Kidney epithelial cell (primary cell): ENCODE data around the gene CFAP65. TPM values are rescaled to one million over a fixed set of nuclear protein-coding genes. Genes with fewer than 3 reads are reported as not detected.

ENCODE experiments used
- DNase-seq: peaks from one replicate; pipeline ENCODE4 v3.0.0-alpha.2; 2010; ENCODE audit warnings: low read depth
- H3K27me3 ChIP-seq: 2 replicates; pipeline ENCODE4 v1.6.0; 2011; ENCODE audit warnings: low read length; ENCODE audit not compliant: control insufficient read depth, insufficient read depth
- H3K36me3 ChIP-seq: 2 replicates; pipeline ENCODE4 v1.5.1; 2011; ENCODE audit warnings: low read length; ENCODE audit not compliant: control insufficient read depth, insufficient read depth
- H3K4me3 ChIP-seq: 2 replicates; pipeline ENCODE4 v1.5.1; 2011; ENCODE audit warnings: low read depth, mild to moderate bottlenecking, control low read depth, low read length
- total RNA-seq: library from RNA; depleted of rRNA; stranded (reverse); fragments of >200 nt; gene quantifications from 2 replicates; pipeline ENCODE4 v1.2.3, GENCODE V29; 2015
- TF ChIP-seq, protein P1 (sequence below): IDR thresholded peaks from 2 replicates; pipeline ENCODE4 v1.5.1; 2011; ENCODE audit warnings: mild to moderate bottlenecking, moderate library complexity, low read length, control low read depth, inconsistent platforms; ENCODE audit not compliant: insufficient read depth, poor library complexity, severe bottlenecking

The CFAP65 gene
- total RNA-seq, 1 donor from 2014 or later: not detected

DNA sequence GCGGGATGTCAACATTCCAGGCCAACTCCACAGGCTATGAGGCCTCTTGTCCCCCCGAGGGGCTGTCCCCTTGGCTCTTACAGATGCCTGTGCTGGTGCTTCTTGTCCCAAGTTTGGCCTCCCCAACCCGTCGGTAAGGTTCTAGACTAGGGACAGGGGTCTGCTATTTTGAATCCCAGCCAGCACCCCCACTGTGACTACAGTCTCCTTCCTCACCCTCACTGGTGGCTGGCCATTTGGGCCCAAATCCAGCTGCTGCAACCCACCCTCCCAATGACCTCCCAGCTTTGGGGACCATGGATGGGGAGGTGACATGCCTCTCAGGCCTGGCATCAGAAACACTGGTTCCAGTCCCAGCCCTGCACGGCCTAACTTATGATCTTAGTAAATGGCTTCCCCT, 18.7 kb downstream of the CFAP65 start:
- H3K27me3 ChIP-seq: peaks cover 37% of the 10 kb centered on the region
- TF ChIP-seq, protein P1, sequence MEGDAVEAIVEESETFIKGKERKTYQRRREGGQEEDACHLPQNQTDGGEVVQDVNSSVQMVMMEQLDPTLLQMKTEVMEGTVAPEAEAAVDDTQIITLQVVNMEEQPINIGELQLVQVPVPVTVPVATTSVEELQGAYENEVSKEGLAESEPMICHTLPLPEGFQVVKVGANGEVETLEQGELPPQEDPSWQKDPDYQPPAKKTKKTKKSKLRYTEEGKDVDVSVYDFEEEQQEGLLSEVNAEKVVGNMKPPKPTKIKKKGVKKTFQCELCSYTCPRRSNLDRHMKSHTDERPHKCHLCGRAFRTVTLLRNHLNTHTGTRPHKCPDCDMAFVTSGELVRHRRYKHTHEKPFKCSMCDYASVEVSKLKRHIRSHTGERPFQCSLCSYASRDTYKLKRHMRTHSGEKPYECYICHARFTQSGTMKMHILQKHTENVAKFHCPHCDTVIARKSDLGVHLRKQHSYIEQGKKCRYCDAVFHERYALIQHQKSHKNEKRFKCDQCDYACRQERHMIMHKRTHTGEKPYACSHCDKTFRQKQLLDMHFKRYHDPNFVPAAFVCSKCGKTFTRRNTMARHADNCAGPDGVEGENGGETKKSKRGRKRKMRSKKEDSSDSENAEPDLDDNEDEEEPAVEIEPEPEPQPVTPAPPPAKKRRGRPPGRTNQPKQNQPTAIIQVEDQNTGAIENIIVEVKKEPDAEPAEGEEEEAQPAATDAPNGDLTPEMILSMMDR: no peak
- no peak for DNase-seq
- H3K4me3 ChIP-seq: no peak overlapping the region
- H3K36me3 ChIP-seq: no peaks in the 10 kb centered on the region

DNA sequence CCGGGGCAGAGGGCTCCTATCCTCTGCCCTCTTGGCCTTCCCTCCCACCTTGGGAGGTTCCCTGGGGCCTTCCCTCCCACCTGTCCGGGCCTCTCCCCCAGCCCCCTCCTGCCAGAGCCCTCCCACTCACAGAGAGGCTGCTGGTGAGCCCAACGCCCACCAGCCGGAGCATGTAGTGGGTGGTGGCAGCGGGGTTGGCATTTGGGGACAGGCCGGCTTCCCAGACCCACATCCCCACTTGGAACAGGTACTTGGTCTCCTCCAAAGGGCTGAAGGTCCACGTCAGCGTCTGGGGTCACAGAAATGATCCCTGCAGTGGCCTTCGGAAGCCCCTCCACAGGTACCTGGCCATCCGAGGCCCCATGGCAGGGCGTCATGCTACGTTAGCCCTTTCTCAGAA, 19.3 kb downstream of the CFAP65 start:
- no peak overlapping the region for H3K4me3 ChIP-seq
- DNase-seq: no peak
- H3K27me3 ChIP-seq: peaks cover 40% of the 10 kb centered on the region
- TF ChIP-seq, protein P1: no peak
- H3K36me3 ChIP-seq: no peaks in the 10 kb centered on the region

DNA sequence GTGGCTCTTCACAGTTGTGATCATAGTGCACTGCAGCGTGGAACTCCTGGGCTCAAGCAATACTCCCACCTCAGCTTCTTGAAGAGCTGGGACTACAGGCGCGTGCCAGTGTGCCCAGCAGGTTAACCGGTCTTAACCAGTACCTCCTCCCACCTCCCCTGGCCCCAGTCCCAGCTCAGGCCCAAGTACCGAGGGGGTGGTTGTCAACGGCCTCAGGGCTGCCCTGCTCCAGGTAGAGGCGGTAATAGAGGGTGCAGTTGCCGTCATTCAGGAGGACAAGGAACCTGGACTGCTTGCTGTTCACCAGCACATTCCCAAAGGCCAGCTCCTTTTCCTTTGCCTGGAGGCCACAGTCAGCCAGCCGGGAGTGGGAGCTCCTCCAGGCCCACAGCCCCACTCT, 19.7 kb downstream of the CFAP65 start:
- no peak for DNase-seq
- TF ChIP-seq, protein P1: no peak
- Histone ChIP-seq H3K36me3 (no peaks in the 10 kb centered on the region), H3K27me3 (peaks cover 40% of the 10 kb centered on the region), H3K4me3 (no peak overlapping the region)

DNA sequence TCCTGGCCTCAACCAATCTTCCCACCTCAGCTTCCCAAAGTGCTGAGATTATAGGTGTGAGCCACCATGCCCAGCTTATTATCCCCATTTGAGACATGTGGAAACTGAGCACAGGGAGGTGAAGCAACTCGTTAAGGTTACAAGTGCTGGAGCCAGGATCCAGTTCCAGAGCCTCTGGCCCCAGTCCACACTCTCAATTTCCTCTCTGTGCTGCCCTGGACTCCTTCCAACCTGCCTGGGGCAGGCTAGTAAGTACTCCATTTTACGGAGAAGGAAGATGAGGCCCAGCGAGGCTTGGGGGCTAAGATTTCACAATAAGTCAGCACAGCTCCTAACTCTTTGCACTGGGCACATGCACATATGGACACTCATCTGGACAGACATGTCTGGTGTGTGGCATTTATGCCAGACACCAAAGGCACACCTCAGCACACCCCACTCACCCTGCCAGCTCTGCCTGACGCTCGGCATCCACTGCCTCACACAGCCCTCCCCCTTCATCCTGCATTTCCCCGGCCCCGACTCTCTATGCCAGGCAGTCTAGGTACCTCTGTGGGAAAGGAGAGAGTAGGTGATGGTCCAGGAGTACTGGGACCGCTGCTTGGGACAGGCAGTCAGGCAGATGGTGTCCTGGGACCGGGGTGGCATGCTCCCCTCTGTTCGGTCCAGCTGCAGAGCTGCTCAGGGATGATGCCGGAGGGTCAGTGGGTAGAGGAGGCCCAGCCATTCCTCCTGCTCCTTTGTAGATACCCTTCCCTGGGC, 20.5 kb downstream of the CFAP65 start:
- Histone ChIP-seq H3K4me3 (no peak overlapping the region), H3K27me3 (peaks cover 37% of the 10 kb centered on the region), H3K36me3 (no peaks in the 10 kb centered on the region)
- no peak for DNase-seq
- TF ChIP-seq, protein P1: no peak

DNA sequence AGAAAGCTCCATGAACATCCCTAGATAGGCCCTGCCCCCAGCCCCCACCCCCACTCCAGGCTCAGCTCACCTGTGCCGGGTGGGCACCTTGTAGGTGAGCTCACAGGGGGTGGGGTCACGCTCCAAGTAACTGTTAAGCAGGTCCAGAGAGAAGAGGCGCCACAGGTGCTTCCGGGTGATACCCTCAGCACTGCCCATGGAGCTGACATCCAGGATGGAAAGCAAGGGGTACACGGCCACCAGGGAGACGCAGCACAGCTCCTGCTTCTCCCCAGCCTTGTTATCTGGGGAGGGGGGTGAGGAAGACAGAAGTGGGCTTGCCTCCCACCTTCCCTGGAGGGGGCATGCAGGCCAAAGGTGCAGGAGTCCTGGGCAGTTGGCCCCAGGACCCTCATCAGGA, 21.9 kb downstream of the CFAP65 start:
- Histone ChIP-seq H3K4me3 (no peak overlapping the region), H3K27me3 (peaks cover 35% of the 10 kb centered on the region), H3K36me3 (no peaks in the 10 kb centered on the region)
- TF ChIP-seq, protein P1: no peak
- no peak for DNase-seq

DNA sequence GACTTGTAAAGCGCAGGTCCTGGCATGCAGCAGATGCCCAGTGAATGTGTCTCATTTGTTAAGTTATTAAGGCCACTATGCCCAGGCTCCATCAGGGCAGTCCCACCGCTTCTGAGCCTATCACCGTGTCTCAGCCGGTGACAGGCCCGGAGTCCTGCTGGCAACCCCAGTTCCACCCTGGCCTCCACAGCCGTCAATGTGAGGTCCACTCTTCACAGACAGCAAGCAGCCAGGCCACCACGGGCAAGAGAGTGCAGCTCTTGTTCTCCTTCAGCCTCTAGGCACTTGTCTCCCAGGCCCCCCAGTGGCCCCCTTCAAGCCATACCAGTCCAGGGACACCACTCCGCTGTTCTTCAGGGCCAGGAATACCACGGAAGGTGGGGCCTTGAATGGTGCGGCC, 22.6 kb downstream of the CFAP65 start:
- no peak for DNase-seq
- Histone ChIP-seq H3K36me3 (no peaks in the 10 kb centered on the region), H3K27me3 (peaks cover 35% of the 10 kb centered on the region), H3K4me3 (no peak overlapping the region)
- TF ChIP-seq, protein P1: no peak
